GM18519 (cell line): ENCODE measurements around the gene ADAMTSL1.

Source experiments
- ATAC-seq: cut with Tn5 transposase; IDR thresholded peaks from one replicate; pipeline ENCODE4 v1.9.1; 2021; ENCODE audit warnings: mild to moderate bottlenecking, moderate library complexity; ENCODE audit not compliant: unreplicated experiment, low FRiP score

ADAMTSL1 gene

DNA sequence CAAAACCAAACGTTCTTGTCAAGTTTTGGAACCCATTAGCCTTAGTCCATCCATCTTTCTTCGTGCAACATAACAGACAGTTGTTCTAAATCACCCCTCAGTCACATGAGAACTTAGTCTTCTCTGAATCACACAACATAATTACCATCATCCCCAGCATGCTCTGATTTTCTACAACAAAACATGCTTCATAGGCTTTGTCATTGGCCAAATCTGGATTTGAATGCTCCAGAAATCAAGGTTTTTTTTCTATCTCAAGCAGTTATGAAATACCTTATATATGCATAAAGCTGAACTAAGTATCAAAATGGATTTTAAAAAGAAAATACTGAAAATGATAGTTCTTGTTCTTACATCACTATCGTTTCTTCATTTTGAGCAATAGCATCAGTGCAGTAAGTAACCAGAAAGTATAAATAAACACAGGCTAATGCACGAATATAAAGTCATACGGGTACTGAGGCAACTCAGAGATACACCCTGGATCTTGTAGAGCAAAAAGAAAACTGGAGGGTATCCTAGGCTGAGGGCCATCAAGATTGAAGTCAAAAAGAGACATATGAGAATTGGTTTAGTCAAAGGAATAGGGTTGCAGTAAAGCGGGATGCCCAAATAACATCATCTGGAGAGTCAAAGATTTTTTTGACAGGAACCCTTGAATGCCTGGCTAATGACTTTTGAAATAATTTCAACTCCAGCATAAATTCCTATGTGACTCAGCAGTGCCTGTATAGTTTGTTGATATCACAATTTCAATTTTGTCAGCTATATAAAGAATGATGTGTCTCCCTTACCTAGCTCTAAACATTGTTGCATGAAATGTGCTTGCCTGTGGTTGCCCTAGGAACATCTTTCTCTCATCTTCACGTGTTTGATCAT lies 164.7 kb downstream of the ADAMTSL1 start:
- no peak for ATAC-seq

DNA sequence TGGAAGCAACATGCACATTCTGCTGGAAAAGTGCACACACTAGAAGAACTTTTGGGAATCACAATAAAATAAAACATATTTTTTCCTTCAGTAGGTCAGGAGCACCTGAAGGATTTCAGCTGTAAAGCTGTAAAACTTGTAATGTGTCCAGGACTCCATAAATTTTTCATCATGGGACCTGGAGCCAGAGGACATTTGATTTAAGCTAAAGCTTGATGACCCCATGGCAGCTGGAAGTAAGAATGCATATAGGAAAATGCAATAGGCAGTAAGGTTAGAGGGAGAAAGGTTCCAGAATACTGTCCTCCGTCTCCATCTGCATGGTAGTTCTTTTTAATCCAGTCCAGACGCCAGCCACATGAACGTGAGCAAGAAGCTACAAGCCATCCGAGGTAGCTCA lies 166.0 kb downstream of the ADAMTSL1 start:
- ATAC-seq, result no peak

DNA sequence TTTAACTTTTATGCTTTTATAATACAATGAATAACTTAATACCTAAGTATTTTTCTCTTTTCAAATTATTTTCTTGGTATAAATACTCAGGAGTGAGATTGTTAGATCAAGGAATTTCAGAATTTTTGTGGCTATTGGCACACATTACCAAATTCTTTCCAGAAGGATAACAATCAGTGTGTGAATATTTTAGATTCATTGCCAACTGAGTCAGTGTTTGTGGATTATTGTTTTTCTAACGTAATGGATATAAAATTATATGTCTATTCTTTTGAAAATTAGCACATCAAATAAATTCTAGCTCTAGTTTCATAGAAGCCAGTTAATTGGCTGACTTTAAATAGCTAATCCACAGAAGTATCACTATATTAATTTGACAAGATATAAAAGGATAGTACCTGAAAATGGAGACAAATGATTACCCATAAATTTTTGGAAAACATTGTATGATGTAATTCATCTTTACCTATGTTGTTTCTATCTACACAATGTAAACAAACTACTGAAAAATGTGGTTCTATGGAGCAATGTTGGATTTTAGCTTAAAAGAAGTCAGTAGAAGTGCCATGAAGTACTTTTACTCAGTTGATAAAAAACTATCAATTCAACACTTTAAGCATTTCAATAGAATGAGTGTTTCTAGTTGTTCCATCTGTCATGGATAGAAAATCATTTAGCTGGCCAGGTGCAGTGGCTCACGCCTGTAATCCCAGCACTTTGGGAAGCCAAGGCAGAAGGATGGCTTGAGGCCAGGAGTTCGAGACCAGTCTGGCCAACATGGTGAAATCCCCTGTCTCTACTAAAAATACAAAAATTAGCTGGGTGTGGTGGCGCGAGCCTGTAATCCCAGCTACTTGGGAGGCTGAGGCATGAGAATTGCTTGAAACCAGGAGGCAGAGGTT lies 185.1 kb downstream of the ADAMTSL1 start:
- ATAC-seq, result no peak

DNA sequence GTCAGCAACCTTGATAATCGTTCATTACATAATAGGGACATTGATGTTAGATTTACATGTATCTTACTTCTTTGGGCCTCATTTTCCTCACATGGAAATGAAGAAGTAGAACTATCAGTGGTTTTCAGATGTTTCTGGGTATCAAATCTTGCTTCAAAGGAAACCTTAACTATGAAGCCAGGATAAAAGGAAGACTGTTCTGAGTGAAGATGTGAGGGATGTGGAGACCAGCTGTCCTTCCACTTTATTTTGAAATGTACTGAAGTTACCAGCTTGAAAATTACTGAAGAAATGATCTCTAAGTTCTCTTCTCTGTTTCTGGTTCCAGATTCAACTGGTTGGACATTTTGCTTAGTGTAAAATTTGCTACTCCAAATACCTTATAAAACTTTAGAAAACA lies 186.0 kb downstream of the ADAMTSL1 start:
- ATAC-seq, result no peak

DNA sequence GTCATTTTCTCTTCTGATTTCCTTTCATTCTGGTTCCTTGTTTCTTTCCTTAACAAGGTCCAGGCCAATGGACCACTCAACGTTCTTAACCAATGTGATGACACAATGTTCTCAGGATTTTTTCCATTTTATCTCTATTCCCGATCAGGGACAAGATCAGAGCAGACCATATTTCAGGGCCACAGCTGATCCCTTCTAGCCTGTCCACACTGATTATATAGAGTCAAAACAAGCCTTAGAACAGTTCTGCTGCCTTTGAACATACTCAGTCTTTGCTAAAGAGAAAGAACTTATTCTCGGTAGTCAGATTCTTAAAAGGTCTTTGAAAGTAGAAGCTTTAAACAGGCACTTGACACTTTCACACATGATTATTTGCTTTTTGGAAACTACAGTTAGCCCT lies 188.4 kb downstream of the ADAMTSL1 start:
- no peak for ATAC-seq

DNA sequence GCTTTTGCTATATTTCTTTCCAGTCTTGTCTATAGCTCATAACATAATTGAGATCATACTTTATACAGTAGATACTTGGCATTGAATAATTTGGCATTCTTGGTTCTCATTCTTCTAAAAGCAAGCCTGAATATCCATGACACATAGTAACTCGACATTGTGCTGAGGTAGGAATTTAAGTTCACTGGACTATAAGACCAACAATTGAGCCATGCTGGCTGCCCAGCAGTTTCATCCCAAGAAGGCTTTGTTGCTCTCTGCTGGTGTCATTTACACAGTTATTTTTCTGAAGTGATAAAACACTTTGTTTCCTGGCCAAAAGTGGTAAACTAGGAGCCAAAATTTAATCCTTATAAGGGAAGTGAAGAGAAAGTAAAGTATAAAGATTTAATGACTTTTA lies 192.0 kb downstream of the ADAMTSL1 start:
- ATAC-seq, result no peak

GRCh38 chr9:18666348-18666747 lies 192.4 kb downstream of the ADAMTSL1 start:
- no peak for ATAC-seq

- ATAC-seq, result no peak
Measured at GRCh38 chr9:18666986-18667772, 193.2 kb downstream of the ADAMTSL1 start.

DNA sequence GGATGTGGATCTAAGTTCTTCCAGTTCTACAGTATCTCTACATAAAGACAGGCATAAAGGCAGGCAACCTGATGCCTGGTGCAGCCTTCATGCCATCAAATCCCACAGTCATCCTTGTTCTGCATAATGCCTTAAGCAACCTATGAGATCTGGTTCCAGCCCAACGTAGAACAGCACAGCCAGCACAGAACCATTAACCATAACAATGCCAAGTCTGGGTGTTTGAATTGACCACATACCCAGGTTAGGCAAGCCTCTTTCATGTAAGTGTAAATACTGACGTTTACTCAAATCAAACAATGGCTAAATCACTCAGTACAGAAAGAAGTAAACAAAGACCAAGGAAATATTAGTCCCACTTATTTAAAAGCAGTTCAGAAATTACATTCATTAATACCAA lies 195.0 kb downstream of the ADAMTSL1 start:
- ATAC-seq, result no peak

DNA sequence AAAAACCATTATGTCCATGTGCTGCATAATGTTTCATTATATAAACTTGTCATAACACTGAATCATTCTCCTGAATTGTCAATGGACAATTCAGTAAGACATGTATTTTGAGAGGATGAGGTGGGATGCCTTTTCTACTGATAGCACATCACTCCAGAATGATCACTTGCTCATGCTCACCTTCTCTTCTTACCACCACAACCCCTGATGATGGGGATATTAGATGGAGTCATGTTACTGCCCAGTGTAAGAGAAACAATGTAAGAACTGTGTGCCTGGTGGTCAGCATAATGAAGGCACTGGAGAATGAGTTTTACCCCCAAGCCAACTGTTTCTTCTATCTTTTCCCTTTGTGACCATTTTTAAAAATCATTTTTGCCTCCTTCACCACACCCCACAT lies 198.8 kb downstream of the ADAMTSL1 start:
- no peak for ATAC-seq

GRCh38 chr9:18673179-18673578 lies 199.2 kb downstream of the ADAMTSL1 start:
- no peak for ATAC-seq

DNA sequence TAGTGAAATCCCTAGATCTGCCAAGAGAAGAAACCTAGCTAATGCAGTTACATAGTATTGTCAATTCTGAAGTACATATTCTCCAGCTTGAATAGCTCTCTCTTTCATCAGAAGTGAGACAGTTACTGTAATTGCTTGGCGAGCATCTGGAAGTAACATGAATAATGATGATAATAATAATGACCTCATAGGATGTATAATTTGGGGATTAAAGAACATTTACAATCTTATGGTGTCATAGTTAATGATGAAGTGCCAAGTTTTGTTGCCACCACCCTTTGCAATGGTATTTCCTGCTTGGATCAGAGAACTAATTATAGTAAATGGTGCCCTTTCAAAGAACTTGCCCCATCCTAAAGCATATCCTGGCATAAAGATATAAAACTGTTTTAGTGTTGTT lies 201.4 kb downstream of the ADAMTSL1 start:
- no peak for ATAC-seq

DNA sequence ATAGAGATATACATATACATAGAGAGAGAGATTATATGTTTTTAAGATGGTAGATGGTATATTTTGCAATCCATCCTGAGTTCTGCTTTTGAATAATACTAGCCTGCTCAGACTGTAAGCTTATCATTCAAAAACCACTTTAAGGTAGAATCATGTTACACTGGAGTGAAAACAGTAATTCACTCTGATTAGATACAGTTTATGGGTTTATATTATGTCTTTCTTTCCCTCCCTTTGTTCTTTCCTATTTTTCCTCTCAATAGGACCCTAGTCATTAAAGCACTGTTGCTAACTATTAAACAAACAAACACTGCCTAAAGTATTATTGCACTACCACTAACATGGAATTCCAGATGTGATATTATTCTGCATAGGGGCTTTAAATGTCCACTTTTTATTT lies 202.0 kb downstream of the ADAMTSL1 start:
- ATAC-seq, result no peak

DNA sequence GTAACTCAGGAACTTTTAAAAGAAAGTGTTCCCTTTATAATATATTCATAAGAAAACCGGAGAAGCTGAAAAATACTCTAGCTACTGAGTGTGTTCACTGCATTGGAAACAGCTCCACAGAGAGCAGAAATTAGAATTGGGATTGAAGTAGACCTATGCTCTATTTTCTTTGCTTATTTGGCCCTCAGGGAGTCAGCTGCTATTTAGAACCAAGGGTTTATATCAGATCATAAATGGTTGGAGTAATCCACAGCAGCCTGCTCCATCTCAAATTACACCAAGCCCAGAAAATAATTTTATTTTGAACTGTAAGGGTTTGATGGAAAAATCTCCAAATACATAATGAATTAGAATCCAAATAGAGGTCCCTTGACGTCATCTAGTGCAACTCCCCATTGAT lies 202.6 kb downstream of the ADAMTSL1 start:
- no peak for ATAC-seq

DNA sequence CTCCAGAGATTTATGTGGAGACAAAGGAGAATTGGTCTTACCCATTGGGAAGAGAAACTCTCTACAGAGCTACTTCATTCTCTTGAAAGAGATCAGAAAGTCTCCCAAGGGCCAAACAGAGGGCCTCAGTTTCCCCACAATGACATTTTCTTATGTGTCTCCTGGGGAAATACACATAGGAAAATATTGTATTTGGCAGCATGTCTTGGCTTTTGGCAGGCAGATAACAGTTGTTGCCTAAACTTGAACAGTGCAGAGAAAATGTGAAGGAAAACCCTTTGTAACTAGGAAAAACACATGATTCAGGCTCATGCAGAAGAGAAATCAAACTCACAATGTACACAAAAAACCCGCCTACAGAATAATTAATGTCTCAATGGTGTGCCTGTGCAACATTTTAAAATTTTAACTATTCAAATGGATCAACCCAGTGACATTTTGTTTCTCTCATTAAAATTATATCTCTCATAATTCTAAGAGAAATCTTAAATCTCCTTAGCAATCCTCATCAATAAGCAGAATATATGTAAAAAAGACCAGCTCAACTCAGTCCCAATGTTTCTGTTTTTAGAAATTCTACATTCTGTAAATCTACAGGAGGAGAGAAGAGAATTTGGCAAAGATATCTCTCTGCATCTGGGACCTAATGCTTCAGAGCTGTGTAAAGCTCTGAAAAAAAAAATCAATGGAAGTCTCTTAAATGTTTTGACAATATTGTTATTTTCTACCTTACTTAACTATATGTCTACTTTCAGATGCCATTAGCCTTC lies 205.1 kb downstream of the ADAMTSL1 start:
- ATAC-seq, result no peak

DNA sequence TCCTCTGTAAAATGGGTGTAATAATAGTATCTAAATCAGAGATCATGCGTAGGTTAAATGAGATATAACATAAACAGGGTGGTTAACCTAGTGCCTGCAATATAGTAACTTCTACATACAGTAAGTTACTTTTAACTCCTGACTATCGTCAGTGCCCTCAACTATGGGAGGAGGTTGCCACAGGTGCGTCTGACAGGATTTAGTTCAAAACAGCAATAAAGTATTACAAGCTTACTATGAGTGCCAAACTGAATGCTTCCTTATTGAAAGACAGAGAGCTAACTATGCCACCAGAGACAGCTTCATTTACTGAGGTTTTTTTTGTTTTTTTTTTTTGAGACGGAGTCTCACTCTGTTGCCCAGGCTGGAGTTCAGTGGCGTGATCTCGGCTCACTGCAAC lies 209.0 kb downstream of the ADAMTSL1 start:
- no peak for ATAC-seq

DNA sequence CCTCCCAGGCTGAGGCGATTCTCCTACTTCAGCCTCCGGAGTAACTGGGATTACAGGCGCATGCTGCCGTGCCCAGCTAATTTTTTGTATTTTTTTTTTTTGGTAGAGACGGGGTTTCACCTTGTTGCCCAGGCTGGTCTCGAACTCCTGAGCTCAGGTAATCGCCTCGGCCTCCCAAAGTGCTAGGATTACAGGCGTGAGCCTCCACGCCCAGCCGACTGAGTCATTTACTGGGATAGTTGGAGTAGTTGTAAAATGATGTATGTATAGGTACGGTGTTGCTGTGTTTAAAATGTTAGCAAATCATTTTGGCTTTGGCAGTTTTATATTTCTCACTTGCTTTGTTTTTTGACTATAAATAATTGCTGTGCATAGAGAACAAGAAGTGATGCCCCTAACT lies 209.4 kb downstream of the ADAMTSL1 start:
- no peak for ATAC-seq

GRCh38 chr9:18683851-18684250 lies 209.9 kb downstream of the ADAMTSL1 start:
- no peak for ATAC-seq

DNA sequence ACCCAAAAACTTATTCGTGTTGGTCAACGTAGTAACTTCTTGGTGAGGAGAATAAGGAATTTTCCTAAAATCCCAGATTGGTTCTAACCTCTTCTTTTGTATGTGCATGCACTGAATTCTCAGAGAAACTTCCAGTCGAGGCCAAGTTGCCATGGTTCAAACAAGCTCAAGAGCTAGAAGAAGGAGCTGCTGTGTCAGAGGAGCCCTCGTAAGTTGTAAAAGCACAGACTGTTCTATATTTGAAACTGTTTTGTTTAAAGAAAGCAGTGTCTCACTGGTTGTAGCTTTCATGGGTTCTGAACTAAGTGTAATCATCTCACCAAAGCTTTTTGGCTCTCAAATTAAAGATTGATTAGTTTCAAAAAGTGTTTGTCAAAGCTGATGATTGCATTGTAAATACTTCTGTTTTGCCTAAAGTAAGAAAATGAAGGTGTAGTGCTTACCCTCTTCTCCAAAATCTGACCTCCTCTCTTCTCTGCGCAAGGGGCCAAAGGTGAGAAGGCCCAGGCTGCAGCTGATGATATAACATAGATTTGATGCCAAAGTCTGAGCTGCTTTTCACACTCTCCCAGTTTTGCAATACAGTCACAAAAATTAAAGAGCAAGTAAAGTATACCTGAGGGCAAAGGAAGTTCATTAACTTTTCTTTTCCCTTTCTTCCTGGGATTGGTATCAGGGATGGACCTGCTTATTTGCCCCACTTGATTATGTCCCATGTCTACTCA lies 210.8 kb downstream of the ADAMTSL1 start:
- no peak for ATAC-seq
